ENCODE results near the gene SPATA9. TPM values are rescaled to one million over a fixed set of nuclear protein-coding genes. Genes with fewer than 3 reads are reported as not detected.

SPATA9 gene
- polyA plus RNA-seq, 1 of the 3 experiments (the other 2 are of a cell fraction): 0.07 TPM

DNA sequence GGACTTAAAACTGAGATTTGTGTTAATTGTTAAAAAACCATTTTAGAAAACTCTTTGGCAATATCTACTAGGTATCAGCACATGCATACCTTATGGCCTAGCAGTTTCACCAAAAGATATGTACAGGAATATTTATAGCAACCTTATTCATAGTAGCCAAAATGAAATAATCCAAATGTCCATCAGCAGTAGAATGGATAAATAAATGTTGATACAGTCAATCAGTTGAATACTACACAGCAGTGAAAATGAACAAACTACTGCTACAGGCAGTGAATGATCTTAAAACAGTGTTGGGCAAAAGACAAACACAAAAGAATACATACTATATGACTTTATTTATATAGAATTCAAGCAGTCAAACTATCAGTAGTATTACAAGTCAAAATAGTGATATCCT is 19.8 kb downstream of the SPATA9 start:
- Histone ChIP-seq H3K9me3 (no peaks in the 10 kb centered on the region), H3K4me1 (ENCODE audit: control insufficient read depth in 1 of 2, insufficient read depth in 2 of 2, low read depth in 1 of 2, low read length in 1 of 2) (no peaks in the 10 kb centered on the region; a peak in 1 of 4 replicates), H3K79me2 (ENCODE audit: insufficient read depth) (no peaks in the 10 kb centered on the region), H3K9ac (no peak overlapping the region), H4K20me1 (ENCODE audit: insufficient read depth) (no peaks in the 10 kb centered on the region), H2AFZ (ENCODE audit: low read depth) (no peak overlapping the region), H3K9me2 (no peaks in the 10 kb centered on the region), H3K4me2 (no peak overlapping the region), H3K36me3 (replicated peaks in 1 of 2; ENCODE audit: control insufficient read depth in 1 of 2, insufficient read depth in 2 of 2, low read length in 1 of 2) (no peaks in the 10 kb centered on the region), H3K27ac (ENCODE audit: low read depth in 2 of 2, low read length in 1 of 2) (no peak overlapping the region), H3K27me3 (ENCODE audit: insufficient read depth) (no peaks in the 10 kb centered on the region), H3K4me3 (ENCODE audit: low read depth in 2 of 2, low read length in 1 of 2) (no peak overlapping the region), H3F3A (replicated peaks; ENCODE audit: insufficient read depth) (no peaks in the 10 kb centered on the region)
- CTCF ChIA-PET: interaction anchor here (1.6 to 4.3 kb wide), 17 partner anchors 11 to 185 kb away, joined by 3 to 30 read pairs (median 13); partner anchors contain the start of gene RHOBTB3
- POLR2A ChIA-PET: no interaction called here
- TF ChIP-seq, protein P1, sequence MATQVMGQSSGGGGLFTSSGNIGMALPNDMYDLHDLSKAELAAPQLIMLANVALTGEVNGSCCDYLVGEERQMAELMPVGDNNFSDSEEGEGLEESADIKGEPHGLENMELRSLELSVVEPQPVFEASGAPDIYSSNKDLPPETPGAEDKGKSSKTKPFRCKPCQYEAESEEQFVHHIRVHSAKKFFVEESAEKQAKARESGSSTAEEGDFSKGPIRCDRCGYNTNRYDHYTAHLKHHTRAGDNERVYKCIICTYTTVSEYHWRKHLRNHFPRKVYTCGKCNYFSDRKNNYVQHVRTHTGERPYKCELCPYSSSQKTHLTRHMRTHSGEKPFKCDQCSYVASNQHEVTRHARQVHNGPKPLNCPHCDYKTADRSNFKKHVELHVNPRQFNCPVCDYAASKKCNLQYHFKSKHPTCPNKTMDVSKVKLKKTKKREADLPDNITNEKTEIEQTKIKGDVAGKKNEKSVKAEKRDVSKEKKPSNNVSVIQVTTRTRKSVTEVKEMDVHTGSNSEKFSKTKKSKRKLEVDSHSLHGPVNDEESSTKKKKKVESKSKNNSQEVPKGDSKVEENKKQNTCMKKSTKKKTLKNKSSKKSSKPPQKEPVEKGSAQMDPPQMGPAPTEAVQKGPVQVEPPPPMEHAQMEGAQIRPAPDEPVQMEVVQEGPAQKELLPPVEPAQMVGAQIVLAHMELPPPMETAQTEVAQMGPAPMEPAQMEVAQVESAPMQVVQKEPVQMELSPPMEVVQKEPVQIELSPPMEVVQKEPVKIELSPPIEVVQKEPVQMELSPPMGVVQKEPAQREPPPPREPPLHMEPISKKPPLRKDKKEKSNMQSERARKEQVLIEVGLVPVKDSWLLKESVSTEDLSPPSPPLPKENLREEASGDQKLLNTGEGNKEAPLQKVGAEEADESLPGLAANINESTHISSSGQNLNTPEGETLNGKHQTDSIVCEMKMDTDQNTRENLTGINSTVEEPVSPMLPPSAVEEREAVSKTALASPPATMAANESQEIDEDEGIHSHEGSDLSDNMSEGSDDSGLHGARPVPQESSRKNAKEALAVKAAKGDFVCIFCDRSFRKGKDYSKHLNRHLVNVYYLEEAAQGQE (IDR thresholded peaks at IDR 0.05; ENCODE audit: low read depth, low read length): no peak
- no peak for TF ChIP-seq YY1 (IDR thresholded peaks at IDR 0.05; ENCODE audit: low read depth)
- no peak for DNase-seq

DNA sequence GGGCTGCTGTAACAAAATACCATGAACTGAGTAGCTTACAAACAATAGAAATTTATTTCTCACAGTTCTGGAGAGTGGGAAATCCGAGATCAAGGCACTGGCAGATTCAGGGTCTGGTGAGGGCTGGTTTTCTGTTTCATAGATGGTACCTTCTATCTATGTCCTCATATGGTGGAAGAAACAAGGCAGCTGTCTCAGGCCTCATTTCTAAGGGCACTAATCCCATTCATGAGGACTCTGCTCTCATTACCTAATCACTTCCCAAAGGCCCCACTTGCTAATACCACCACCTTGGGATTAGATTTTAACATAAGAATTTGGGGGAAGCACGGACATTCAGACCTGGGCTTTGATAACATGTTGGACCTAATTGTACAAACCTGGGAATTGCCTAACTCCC is 22.7 kb downstream of the SPATA9 start:
- WGBS (ENCODE audit: low lambda C conversion rate): 86% methylated on average over 2 of the region's 2 CpGs
- no peaks in the 10 kb centered on the region for H4K20me1 ChIP-seq (ENCODE audit: insufficient read depth)
- DNase-seq: no peak
- no peak overlapping the region for H3K4me2 ChIP-seq
- H3K27ac ChIP-seq (ENCODE audit: low read depth in 2 of 2, low read length in 1 of 2): no peak overlapping the region
- no peaks in the 10 kb centered on the region for H3K79me2 ChIP-seq (ENCODE audit: insufficient read depth)
- H3K9me3 ChIP-seq: no peaks in the 10 kb centered on the region
- H3F3A ChIP-seq (replicated peaks; ENCODE audit: insufficient read depth): no peaks in the 10 kb centered on the region
- H3K27me3 ChIP-seq (ENCODE audit: insufficient read depth): no peaks in the 10 kb centered on the region
- H3K4me1 ChIP-seq (ENCODE audit: control insufficient read depth in 1 of 2, insufficient read depth in 2 of 2, low read depth in 1 of 2, low read length in 1 of 2): no peaks in the 10 kb centered on the region; a peak in 1 of 4 replicates
- ChIA-PET CTCF (interaction anchor here (1.8 to 2.3 kb wide), 3 partner anchors 16 to 187 kb away, joined by 7 to 10 read pairs (median 10); no protein-coding TSS in a partner anchor), POLR2A (no interaction called here)
- H3K36me3 ChIP-seq (replicated peaks in 1 of 2; ENCODE audit: control insufficient read depth in 1 of 2, insufficient read depth in 2 of 2, low read length in 1 of 2): no peaks in the 10 kb centered on the region
- no peak overlapping the region for H3K9ac ChIP-seq
- no peak overlapping the region for H3K4me3 ChIP-seq (ENCODE audit: low read depth in 2 of 2, low read length in 1 of 2)
- H2AFZ ChIP-seq (ENCODE audit: low read depth): no peak overlapping the region
- TF ChIP-seq SMC3 (IDR thresholded peaks at IDR 0.05; ENCODE audit: low read depth, low read length) (no peak), TEAD4 (IDR thresholded peaks at IDR 0.05; ENCODE audit: borderline replicate concordance, insufficient read depth) (no peak), GABPA (IDR thresholded peaks at IDR 0.05; ENCODE audit: low read depth) (no peak), EP300 (IDR thresholded peaks at IDR 0.05; ENCODE audit: borderline replicate concordance in 1 of 2, low read depth in 1 of 2, low read length in 1 of 2) (no peak), SIN3A (IDR thresholded peaks at IDR 0.05; ENCODE audit: borderline replicate concordance, low read depth, low read length) (no peak), NFIC (IDR thresholded peaks at IDR 0.05; ENCODE audit: borderline replicate concordance) (no peak), MEF2A (IDR thresholded peaks at IDR 0.05; ENCODE audit: borderline replicate concordance, low read depth) (no peak), EZH2phosphoT487 (IDR thresholded peaks at IDR 0.05; ENCODE audit: borderline replicate concordance, low read depth) (no peak), GATA2 (CRISPR knock-in tag; IDR thresholded peaks at IDR 0.05) (no peak), JUND (IDR thresholded peaks at IDR 0.05) (no peak), FOSL2 (IDR thresholded peaks at IDR 0.05; ENCODE audit: borderline replicate concordance, low read depth) (no peak), MXI1 (IDR thresholded peaks at IDR 0.05; ENCODE audit: low read depth, low read length) (no peak), YY1 (IDR thresholded peaks at IDR 0.05; ENCODE audit: low read depth) (no peak), RCOR1 (IDR thresholded peaks at IDR 0.05; ENCODE audit: low read length) (no peak)
- TF ChIP-seq, protein P2, sequence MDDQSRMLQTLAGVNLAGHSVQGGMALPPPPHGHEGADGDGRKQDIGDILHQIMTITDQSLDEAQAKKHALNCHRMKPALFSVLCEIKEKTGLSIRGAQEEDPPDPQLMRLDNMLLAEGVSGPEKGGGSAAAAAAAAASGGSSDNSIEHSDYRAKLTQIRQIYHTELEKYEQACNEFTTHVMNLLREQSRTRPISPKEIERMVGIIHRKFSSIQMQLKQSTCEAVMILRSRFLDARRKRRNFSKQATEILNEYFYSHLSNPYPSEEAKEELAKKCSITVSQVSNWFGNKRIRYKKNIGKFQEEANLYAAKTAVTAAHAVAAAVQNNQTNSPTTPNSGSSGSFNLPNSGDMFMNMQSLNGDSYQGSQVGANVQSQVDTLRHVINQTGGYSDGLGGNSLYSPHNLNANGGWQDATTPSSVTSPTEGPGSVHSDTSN (IDR thresholded peaks at IDR 0.05): no peak
- TF ChIP-seq, protein P3, sequence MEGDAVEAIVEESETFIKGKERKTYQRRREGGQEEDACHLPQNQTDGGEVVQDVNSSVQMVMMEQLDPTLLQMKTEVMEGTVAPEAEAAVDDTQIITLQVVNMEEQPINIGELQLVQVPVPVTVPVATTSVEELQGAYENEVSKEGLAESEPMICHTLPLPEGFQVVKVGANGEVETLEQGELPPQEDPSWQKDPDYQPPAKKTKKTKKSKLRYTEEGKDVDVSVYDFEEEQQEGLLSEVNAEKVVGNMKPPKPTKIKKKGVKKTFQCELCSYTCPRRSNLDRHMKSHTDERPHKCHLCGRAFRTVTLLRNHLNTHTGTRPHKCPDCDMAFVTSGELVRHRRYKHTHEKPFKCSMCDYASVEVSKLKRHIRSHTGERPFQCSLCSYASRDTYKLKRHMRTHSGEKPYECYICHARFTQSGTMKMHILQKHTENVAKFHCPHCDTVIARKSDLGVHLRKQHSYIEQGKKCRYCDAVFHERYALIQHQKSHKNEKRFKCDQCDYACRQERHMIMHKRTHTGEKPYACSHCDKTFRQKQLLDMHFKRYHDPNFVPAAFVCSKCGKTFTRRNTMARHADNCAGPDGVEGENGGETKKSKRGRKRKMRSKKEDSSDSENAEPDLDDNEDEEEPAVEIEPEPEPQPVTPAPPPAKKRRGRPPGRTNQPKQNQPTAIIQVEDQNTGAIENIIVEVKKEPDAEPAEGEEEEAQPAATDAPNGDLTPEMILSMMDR (IDR thresholded peaks at IDR 0.05): no peak
- no peaks in the 10 kb centered on the region for H3K9me2 ChIP-seq
